Measurements from ENCODE around the gene IPO11.

The IPO11 gene

DNA sequence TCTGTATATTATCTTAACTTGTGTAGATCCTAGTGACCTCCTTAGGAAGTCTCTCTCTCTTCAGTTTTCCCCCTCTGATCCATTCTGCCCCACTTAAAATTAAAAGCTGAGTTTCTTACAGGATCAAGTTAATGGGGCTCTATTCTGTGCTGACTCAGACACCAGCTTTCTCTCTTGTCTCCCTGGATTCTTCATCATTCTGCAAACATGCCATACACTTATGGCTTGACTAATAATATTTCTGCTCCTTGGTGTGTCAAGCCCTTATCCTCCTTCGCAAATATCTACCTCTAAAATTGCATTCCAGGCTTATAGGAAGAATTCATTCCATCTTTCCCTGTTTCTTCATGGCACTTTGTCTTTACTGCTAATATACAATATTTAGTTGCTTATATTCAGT lies 184.1 kb downstream of the IPO11 start:
- Mint-ChIP-seq H3K9me3 (peaks cover 5% of the 10 kb centered on the region in 2 donors), H3K4me1 (peaks cover 8 to 22% of the 10 kb centered on the region in 2 donors), H3K36me3 (peaks cover 29 to 41% of the 10 kb centered on the region in 2 donors), H3K27me3 (no peaks in the 10 kb centered on the region), H3K4me3 (no peak overlapping the region), H3K27ac (no peak overlapping the region)
- DNase-seq (no peak), ATAC-seq (replicated peaks) (no peak)

DNA sequence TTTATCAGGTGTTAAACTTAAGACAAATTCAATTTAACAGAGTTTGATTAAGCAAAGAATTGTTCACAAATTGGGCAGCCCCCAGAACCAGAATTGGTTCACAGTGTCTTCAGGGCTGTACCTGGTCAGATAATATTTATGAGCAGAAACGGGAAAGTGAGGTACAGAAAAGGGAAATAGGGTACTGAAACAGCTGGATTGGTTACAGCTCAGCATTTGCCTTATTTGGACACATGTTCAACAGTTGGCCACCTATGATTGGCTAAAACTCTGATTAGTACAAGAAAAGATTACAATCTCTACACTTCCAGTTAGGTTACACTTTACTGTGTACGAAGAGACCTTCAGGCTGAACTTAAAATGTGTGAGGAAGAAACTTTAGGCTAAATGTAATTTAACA lies 184.8 kb downstream of the IPO11 start:
- no peak overlapping the region for H3K27ac Mint-ChIP-seq
- no peaks in the 10 kb centered on the region for H3K27me3 Mint-ChIP-seq
- DNase-seq: no peak
- H3K9me3 Mint-ChIP-seq: peaks cover 5% of the 10 kb centered on the region in 2 donors
- no peak overlapping the region for H3K4me3 Mint-ChIP-seq
- peaks cover 8 to 22% of the 10 kb centered on the region in 2 donors for H3K4me1 Mint-ChIP-seq
- peaks cover 23 to 35% of the 10 kb centered on the region in 2 donors for H3K36me3 Mint-ChIP-seq
- no peak for ATAC-seq (replicated peaks)

DNA sequence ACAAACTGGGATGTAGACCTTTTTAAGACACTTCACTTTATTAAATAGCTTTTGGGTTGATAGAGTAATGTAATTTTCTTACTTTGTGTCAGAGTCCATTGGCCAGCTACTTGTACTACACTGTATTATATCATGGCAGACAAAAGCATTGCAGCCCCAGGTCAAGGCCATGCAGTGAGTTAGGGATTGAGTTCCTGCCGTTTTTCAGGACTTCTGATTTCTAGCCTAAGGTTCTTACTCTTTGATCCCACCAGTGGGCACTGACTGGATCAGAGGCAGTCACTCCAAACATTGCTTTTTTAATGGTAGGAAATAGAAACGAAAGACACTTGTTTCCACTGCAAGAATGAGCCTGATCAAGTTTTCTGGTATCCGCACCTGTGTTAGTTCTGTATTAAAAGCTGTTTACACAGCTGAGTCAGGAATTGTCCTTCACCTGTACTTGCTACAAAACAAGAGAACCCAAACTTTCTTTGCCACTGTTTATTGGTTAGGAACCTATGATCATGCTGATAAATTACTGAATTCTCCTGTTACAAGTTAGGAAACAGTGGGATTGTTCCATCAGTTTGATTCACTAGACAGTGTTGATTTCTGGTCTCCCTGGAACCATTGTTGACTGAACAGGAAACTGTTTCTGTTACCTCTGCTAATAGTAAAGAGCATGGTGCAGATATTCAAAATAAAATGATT lies 188.1 kb downstream of the IPO11 start:
- H3K9me3 Mint-ChIP-seq: no peaks in the 10 kb centered on the region
- no peak for ATAC-seq (replicated peaks)

DNA sequence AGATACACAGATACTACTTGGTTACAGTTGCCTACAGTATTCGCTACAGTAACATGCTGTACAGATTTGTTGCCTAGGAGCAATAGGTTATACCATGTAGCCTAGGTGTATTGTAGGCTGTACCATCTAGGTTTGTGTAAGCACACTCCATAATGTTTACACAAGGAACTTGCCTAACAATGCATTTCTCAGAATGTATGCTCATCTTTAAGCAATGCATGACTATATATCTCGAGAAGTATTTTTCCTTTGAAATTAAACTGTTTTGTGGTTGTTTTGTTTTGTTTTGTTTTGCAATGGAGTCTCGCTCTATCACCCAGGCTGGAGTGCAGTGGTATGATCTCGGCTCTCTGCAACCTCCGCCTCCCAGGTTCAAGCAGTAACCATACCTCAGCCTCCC lies 191.4 kb downstream of the IPO11 start:
- Mint-ChIP-seq H3K4me3 (no peak overlapping the region), H3K27ac (no peak overlapping the region), H3K36me3 (peaks cover 16 to 30% of the 10 kb centered on the region in 2 donors), H3K4me1 (no peaks in the 10 kb centered on the region), H3K9me3 (no peaks in the 10 kb centered on the region), H3K27me3 (no peaks in the 10 kb centered on the region)
- ATAC-seq (replicated peaks) (no peak), DNase-seq (no peak)

More for the DNA sequence above, 188.1 kb downstream of the IPO11 start:
- no peaks in the 10 kb centered on the region for H3K27me3 Mint-ChIP-seq
- DNase-seq: no peak
- H3K27ac Mint-ChIP-seq: no peak overlapping the region
- peaks cover 6 to 19% of the 10 kb centered on the region in 2 donors for H3K36me3 Mint-ChIP-seq
- H3K4me3 Mint-ChIP-seq: no peak overlapping the region
- H3K4me1 Mint-ChIP-seq: no peaks in the 10 kb centered on the region

- Mint-ChIP-seq H3K4me3 (no peak overlapping the region), H3K27ac (no peak overlapping the region), H3K27me3 (no peaks in the 10 kb centered on the region), H3K9me3 (no peaks in the 10 kb centered on the region), H3K36me3 (peaks cover 23 to 40% of the 10 kb centered on the region in 2 donors), H3K4me1 (no peaks in the 10 kb centered on the region)
- DNase-seq (no peak), ATAC-seq (replicated peaks) (no peak)
Observed at GRCh38 chr5:62605638-62606037, 193.1 kb downstream of the IPO11 start.

DNA sequence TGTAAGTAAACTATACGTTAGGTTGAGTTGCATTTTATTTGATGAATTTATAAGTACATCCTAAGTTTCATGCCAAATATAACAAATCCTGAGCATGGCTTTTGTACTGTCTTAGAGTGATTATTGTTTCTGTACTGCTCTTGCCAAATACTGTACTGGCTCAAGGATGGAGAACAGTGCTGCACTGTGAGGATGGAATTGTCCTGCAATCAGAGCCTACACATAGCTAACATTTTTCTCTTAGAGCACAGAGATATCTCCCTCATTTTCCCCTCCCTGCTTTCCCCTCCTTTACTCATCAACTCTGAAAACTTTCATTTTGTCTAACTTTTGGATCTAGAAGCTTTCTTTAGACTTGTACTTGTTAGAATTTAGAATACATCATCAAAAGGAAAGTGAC lies 194.3 kb downstream of the IPO11 start:
- Mint-ChIP-seq H3K36me3 (peaks cover 23 to 43% of the 10 kb centered on the region in 2 donors), H3K27me3 (no peaks in the 10 kb centered on the region), H3K9me3 (no peaks in the 10 kb centered on the region), H3K4me3 (no peak overlapping the region), H3K4me1 (no peaks in the 10 kb centered on the region), H3K27ac (no peak overlapping the region)
- DNase-seq (no peak), ATAC-seq (replicated peaks) (no peak)

DNA sequence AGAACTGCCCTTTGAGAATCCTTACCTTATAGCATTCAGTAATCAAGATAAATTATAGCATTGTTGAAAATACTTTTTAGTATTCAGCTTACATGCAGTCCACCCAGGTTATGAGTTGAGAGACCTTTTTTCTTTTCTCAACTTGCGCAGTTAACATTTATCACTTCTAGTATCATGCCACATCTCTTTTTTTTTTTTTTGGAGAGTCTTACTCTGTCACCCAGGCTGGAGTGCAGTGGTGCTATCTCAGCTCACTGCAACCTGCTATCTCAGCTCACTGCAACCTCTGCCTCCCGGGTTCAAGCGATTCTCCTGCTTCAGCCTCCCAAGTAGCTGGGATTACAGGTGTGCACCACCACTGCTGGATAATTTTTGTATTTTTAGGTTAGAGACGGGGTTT lies 195.1 kb downstream of the IPO11 start:
- ATAC-seq (replicated peaks) (no peak), DNase-seq (no peak)
- no peak overlapping the region for H3K4me3 Mint-ChIP-seq
- no peaks in the 10 kb centered on the region for H3K4me1 Mint-ChIP-seq
- no peaks in the 10 kb centered on the region for H3K9me3 Mint-ChIP-seq
- H3K27me3 Mint-ChIP-seq: no peaks in the 10 kb centered on the region
- H3K27ac Mint-ChIP-seq: no peak overlapping the region
- peaks cover 23 to 43% of the 10 kb centered on the region in 2 donors for H3K36me3 Mint-ChIP-seq

- no peaks in the 10 kb centered on the region for H3K4me1 Mint-ChIP-seq
- H3K27ac Mint-ChIP-seq: no peak overlapping the region
- no peak for ATAC-seq (replicated peaks)
- no peak overlapping the region for H3K4me3 Mint-ChIP-seq
- H3K27me3 Mint-ChIP-seq: no peaks in the 10 kb centered on the region
- H3K9me3 Mint-ChIP-seq: no peaks in the 10 kb centered on the region
- H3K36me3 Mint-ChIP-seq: peaks cover 30 to 44% of the 10 kb centered on the region in 2 donors
- no peak for DNase-seq
Observed at GRCh38 chr5:62608529-62609511, 196.3 kb downstream of the IPO11 start.

DNA sequence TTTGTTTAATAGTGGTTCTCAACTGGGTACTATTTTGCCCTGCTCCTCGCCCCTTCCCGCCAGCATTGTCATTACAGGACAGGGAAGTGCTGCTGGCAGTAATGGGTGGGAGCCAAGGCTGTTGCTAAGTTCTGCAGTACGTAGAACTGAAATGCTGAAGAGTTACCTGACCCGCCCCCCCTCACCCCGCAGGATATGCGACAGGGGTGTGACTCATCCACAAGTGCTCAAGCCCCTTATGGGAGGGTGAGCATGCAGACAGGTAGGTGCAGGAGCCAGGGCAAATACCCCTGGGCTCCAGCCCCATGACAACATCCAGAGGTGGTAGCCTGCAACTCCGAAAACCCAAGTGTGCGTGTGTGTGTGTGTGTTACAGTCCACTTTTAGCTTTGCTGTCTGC lies 201.8 kb downstream of the IPO11 start:
- no peak for DNase-seq
- Mint-ChIP-seq H3K27ac (no peak overlapping the region), H3K4me1 (no peaks in the 10 kb centered on the region), H3K27me3 (no peaks in the 10 kb centered on the region), H3K9me3 (no peaks in the 10 kb centered on the region), H3K4me3 (no peak overlapping the region), H3K36me3 (peaks cover 25 to 40% of the 10 kb centered on the region in 2 donors)
- ATAC-seq (replicated peaks): no peak

GRCh38 chr5:62616615-62617277 lies 204.2 kb downstream of the IPO11 start:
- ATAC-seq (replicated peaks) (no peak), DNase-seq (no peak)
- Mint-ChIP-seq H3K27me3 (no peaks in the 10 kb centered on the region), H3K4me3 (no peak overlapping the region), H3K27ac (no peak overlapping the region), H3K36me3 (peaks cover 26 to 35% of the 10 kb centered on the region in 2 donors), H3K4me1 (no peaks in the 10 kb centered on the region), H3K9me3 (no peaks in the 10 kb centered on the region)

DNA sequence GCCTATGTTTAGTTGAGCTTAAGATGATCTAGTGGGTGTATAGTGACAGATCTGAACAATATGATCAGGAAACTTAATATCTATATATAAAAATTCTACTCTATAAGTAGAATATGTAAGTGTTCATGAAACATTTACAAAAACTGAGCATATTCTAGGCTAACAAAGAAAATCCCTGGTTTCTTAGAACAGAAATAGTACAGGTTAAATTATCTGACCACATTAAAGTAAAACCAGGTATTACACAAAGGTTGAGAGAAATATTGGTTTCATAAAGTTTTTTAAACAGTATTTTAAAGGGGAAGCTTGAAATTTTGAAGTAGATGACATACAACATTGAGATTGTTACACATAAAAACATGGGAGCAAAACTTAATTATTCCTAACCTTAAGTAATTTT lies 205.4 kb downstream of the IPO11 start:
- H3K36me3 Mint-ChIP-seq: peaks cover 24 to 31% of the 10 kb centered on the region in 2 donors
- no peak overlapping the region for H3K4me3 Mint-ChIP-seq
- no peaks in the 10 kb centered on the region for H3K9me3 Mint-ChIP-seq
- no peaks in the 10 kb centered on the region for H3K4me1 Mint-ChIP-seq
- H3K27ac Mint-ChIP-seq: no peak overlapping the region
- no peak for ATAC-seq (replicated peaks)
- no peaks in the 10 kb centered on the region for H3K27me3 Mint-ChIP-seq
- DNase-seq: no peak

- DNase-seq (no peak), ATAC-seq (replicated peaks) (no peak)
- Mint-ChIP-seq H3K27ac (no peak overlapping the region), H3K4me3 (no peak overlapping the region), H3K4me1 (no peaks in the 10 kb centered on the region), H3K36me3 (peaks cover 8 to 9% of the 10 kb centered on the region in 2 donors), H3K27me3 (no peaks in the 10 kb centered on the region), H3K9me3 (no peaks in the 10 kb centered on the region)
Observed at GRCh38 chr5:62620761-62621160, 208.2 kb downstream of the IPO11 start.

- no peak for DNase-seq
- no peak overlapping the region for H3K27ac Mint-ChIP-seq
- H3K27me3 Mint-ChIP-seq: no peaks in the 10 kb centered on the region
- H3K4me1 Mint-ChIP-seq: no peaks in the 10 kb centered on the region
- peaks cover 10 to 11% of the 10 kb centered on the region in 2 donors for H3K36me3 Mint-ChIP-seq
- ATAC-seq (replicated peaks): no peak
- no peaks in the 10 kb centered on the region for H3K9me3 Mint-ChIP-seq
- no peak overlapping the region for H3K4me3 Mint-ChIP-seq
Observed at GRCh38 chr5:62621280-62621679, 208.7 kb downstream of the IPO11 start.

DNA sequence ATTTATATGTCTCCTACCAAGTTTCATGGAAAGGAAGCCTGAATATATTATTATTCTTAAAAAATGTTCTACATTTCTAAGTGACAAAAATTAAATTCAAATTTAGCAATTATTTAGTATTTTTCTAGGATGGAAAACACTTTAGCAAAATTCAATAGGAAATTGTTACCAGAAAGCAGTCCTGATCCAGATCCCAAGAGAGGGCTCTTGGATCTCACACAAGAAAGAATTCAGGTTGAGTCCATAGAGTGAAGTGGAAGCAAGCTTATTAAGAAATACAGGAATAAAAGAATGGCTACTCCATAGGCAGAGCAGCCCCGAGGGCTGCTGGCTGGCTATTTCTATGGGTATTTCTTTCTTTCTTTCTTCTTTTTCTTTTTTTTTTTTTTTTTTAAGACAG lies 210.7 kb downstream of the IPO11 start:
- Mint-ChIP-seq H3K9me3 (no peaks in the 10 kb centered on the region), H3K4me3 (no peak overlapping the region), H3K4me1 (no peaks in the 10 kb centered on the region), H3K36me3 (peaks cover 10 to 12% of the 10 kb centered on the region in 2 donors), H3K27ac (no peak overlapping the region), H3K27me3 (no peaks in the 10 kb centered on the region)
- DNase-seq: no peak
- ATAC-seq (replicated peaks): no peak
